GM19238 (cell line): ENCODE results near the gene MIER2.

Experiments used
- DNase-seq: peaks from one replicate; pipeline ENCODE4 v3.0.0; 2011; ENCODE audit warnings: low spot score; ENCODE audit not compliant: insufficient read length

Gene MIER2

GRCh38 chr19:309206-309565 is 35.4 kb downstream of the MIER2 start:
- no peak for DNase-seq

GRCh38 chr19:308471-309205 is 36.0 kb downstream of the MIER2 start:
- no peak for DNase-seq

GRCh38 chr19:307793-308420 is 36.7 kb downstream of the MIER2 start:
- no peak for DNase-seq

GRCh38 chr19:307111-307531 is 37.5 kb downstream of the MIER2 start:
- no peak for DNase-seq

GRCh38 chr19:306151-306900 is 38.3 kb downstream of the MIER2 start:
- no peak for DNase-seq

GRCh38 chr19:305240-306150 is 39.1 kb downstream of the MIER2 start:
- DNase-seq, result no peak

GRCh38 chr19:296476-297225 is 47.9 kb downstream of the MIER2 start:
- no peak for DNase-seq

GRCh38 chr19:295687-296370 is 48.8 kb downstream of the MIER2 start:
- DNase-seq, result no peak

- peak; percentile 55 for DNase-seq
Observed at GRCh38 chr19:294946-295686, 49.5 kb downstream of the MIER2 start.

GRCh38 chr19:294341-294945 is 50.2 kb downstream of the MIER2 start:
- no peak for DNase-seq

- no peak for DNase-seq
Observed at GRCh38 chr19:293436-294110, 51.0 kb downstream of the MIER2 start.

GRCh38 chr19:292951-293350 is 51.6 kb downstream of the MIER2 start:
- no peak for DNase-seq

GRCh38 chr19:292281-292884 is 52.2 kb downstream of the MIER2 start:
- no peak for DNase-seq

GRCh38 chr19:291561-292280 is 52.9 kb downstream of the MIER2 start:
- DNase-seq, result no peak

GRCh38 chr19:291006-291521 is 53.5 kb downstream of the MIER2 start, which contains the start of gene PLPP2:
PLPP2 (minus strand) TSS chr19:291403; CDS start chr19:291336, 67 bp downstream.
- no peak for DNase-seq

- DNase-seq, result no peak
Observed at GRCh38 chr19:290372-291005, 54.1 kb downstream of the MIER2 start.
